ENCODE measurements around the gene BUD31.
"Not testable (repeated sequence)": the region's sequence is repeated elsewhere in the genome, so short reads cannot be mapped to it uniquely, and the experiment has no call there.

BUD31 gene

DNA sequence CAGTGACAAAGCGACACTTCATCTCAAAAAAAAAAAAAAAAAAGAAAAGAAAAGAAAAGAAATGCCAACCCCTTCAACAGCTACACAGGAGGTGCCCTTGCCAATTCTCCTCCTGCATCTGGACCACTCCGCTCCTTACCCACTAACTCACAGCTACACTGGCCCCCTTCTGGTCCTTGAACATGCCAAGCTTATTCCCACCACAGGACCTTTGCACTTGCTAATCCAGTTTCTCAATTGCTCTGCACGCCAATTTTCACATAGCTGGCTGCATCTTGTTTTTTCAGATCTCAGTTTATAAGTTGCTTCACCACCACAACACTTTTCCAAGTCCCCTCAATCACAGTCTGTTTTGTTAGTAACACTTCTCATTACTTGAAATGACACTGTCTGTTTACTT is 5.9 kb upstream of the BUD31 start:
- no peak for DNase-seq

DNA sequence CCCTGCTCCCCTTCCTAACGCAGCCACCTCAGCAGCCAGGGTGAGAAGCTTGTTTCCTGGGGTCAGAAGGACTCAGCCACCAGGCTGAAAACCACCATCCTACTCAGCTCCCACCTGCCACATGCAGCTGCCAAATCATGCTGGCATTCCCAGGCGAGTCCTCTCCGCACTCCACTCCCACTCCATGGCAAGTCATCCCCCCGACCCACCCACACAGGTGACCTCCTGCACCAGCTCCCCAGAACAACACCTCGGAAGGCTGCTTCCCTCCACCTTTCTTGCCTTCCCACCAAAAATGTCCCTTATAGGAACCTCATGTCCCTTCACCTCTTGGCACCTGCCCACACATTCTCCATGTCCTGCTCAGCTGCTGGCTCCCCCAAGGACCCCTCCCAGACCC is 5.0 kb upstream of the BUD31 start:
- DNase-seq: no peak

DNA sequence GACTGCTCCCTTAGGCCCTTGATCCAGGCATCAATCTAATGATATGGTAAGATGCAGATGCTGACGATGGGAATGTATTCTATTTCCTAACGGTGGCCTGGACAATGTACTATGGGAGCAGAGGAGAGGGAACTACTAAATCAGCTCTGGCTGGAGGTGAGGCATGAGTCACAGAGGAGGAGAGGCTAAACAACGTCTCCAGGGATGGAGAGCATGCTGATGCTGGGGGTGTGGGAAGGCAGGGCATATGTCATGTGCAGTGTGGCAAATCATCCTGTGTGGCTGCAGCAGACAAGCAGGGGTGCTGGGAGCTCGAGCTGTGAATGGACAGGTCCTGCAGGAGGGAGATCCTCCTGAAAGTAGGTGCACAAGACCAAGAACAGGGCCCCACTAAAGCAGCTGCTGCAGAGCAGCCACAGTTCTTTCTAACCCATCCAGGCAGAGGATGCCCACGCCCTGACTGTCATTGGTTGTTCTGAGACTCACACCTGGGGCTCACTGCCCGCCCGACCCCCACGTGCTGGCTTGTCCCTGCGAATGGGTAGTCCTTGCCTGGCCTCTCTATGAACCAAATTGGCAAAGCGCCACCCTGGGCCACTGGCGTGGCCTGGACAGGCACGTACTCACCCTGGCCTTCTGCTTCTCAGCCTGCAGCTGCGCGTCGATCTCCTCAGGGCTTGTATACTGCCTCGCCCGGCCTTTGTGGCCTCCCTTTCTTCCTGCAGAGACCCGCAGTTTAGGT is 4.4 kb upstream of the BUD31 start:
- DNase-seq: no peak

DNA sequence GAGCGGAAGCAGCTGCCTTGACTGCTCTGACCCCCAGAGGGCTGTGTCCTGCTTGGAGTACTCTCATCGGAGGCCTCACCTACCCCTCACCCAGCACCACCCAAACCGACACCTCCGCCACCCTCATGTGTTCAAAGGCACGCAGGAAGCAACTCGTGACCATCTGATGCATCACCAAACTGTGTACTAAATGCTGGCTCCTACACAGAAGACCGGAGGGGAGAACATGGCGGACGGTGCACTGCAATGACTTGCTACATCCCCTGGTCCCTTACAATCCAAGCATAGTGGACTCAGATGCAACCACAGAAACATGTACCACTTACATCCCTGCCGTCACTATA is 3.8 kb upstream of the BUD31 start:
- DNase-seq: no peak

DNA sequence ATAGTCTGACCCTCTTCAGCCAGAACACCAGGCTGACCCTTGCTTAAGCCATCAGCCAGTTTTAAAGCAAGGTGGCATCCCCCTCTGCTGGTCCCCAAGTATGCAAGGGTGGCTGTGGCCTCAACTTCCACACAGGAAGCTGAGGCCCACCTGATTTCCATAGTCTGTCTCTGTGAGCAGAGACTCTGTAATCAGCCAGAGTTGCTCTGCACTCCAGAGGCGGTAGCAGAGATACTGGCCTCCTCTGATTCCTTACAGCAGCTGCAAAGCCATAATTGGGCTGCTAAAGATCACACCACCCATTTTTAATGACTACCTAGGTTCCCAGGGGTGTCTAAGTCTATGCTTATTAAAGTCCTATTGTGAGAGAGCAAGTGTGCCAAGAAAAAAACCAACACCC is 2.2 kb upstream of the BUD31 start:
- no peak for DNase-seq

DNA sequence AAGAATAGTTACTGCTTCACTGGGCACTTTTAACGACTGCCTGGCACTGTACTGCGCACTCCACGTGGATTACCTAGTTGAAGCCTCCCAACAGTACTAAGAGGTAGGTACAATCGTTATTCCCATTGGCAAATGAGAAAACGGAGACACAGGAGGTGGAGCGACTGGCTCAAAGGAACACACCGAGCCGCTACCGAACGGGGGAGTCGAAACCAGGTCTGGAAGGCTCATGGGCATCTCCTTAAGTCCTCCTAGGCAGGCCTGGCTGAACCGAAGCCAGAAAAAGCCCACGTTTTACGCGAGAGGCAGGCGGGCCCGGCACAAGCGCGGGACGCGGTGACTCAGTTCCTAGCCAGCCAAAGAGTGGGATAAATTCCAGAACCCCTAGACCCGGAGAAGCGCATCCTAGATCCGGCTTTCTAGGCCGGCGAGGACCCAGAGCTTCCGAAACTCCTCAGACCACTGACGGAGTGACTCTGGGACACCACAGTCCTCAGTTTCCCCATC is 844 bp upstream of the BUD31 start:
- DNase-seq: peak; percentile 55

DNA sequence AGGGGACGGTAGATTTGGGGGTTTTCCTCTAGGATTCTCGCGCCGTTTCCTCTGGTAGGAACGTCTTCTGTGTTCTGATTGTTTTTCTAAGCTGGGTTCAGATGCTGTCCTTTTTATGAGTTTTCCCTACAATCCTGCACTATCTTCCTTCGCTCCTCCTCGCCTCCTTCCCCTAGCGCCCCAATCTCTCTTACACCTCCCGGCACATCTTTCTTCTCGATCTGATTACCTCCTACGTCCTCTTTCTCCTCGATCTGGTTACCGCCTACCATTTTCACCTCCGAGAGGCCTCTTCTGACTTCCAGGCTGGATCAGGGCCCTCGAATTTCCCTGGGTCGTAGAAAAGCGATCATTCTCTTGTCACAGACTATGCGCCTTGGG is 413 bp downstream of the BUD31 start:
- DNase-seq: peak; percentile 10

DNA sequence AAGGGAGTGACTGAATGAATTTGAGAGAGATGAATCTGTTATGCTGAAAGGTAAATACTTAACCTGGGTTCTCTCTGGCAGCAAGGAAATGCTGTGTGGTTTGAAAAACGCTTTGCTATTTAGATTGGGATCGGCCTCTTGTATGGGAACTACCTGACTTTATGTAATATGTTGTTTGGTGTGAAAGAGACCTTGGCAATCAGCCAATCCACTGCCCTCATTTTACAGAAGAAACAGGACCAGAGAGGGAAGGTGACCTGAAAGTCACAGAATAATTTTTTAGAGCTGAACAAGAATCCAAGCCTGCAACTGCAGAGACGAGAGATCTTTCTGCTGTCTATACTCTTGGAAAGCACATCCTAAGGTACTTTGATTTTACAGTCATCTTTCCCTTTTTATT is 1.0 kb downstream of the BUD31 start:
- DNase-seq: no peak

DNA sequence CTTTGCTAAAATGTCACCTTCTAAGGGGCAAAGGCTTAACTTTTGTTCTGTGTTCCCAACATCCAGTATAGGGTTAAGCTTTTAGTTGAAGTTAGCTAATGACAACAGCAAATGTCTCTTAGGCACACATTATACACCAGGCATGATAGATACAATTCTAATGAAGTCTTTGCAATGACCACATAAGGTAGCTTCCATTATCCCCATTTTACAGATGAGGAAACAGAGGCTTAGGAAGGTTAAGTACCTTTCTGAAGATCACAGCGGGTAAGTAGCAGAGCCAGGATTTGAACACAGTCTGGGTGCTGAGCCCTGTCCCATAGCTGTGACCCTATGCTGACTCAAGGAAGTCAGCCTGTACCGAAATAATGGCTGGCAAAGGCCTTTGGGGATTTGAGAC is 1.9 kb downstream of the BUD31 start:
- no peak for DNase-seq

DNA sequence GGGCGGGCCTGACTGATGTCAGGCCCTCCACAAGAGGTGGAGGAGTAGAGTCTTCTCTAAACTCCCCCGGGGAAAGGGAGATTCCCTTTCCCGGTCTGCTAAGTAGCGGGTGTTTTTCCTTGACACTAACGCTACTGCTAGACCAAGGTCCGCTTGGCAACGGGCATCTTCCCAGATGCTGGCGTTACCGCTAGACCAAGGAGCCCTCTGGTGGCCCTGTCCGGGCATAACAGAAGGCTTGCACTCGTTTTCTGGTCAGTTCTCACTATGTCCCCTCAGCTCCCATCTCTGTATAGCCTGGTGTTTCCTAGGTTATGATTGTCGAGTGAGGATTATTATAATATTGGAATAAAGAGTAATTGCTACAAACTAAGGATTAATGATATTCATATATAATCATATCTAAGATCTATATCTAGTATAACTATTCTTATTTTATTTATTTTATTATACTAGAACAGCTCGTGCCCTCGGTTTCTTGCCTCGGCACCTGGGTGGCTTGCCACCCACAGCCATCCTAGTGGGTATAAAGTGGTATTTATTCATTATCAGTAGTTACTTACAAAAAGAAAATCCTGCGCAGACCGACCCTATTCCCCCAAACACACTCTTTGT is 6.9 kb downstream of the BUD31 start:
- peak; percentile 39 for DNase-seq

DNA sequence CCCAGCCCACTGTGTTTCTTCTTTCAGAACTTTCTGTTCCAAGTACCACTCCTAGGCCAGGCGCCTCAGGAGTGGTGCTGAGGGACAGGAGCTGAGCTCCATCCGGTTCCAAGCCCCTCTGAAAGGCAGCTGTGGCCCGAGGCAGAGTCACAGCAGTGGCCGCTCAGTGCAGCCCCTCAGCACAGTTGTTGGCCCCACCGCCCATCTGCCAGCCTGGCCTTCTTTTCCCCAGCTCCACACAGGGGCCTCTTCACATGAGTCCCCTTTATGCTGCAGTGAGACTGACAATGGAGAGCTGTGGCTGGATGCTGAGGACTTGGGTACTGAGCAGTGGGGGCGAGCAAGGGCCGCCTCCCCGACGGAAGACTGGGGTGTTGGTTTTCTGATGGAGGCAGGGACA is 9.5 kb downstream of the BUD31 start:
- DNase-seq: no peak

DNA sequence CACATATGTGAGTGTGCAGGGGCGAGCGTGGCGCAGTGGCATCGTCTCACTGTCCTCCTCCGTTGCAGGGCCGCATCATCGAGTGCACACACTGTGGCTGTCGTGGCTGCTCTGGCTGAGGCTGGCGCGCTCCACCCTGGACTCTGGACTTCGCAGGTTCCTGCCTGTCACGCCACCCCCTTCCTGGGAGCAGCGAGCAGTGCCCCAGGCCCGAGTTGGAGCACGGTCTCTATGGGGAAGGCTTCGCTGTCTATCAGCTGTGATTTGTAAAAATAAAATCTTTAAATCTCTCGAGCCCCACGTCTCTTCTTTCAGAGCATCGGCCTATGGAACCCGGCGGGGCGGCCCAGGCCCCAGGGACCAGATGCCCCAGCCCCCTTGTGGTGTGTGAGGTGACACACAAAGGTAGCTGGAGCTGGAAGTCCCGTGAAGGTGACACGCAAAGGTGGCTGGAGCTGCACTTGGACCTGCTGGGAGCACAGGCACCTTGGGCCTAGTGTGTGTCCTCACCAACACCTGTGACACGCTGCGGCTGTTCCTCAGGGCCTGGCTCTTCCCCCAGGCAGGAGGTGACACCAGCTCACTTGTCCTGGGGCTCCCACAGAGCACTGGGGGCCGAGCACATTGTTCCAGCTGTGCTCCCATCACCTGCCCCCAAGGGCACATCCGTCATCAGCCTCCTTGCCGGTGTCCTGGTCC is 10.7 kb downstream of the BUD31 start:
- no peak for DNase-seq

DNA sequence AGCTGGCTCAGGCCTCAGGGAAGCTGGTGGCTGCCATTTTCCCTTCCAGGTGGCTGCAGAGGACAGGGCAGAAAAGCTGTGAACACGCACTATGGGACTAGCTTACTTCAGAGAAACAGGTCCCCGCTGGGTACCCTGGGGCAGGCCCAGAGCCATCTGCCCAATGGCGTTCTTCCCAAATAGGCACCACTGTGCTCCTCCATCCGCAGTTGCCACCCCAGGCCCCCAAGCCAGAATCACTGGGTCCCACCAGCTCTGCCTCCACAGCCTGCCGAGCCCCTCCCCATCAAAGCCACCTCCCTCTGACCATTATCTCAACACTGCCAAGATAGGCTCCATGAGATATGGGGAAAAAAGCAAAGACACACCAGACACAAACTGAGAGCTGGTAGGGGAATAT is 11.4 kb downstream of the BUD31 start:
- no peak for DNase-seq

DNA sequence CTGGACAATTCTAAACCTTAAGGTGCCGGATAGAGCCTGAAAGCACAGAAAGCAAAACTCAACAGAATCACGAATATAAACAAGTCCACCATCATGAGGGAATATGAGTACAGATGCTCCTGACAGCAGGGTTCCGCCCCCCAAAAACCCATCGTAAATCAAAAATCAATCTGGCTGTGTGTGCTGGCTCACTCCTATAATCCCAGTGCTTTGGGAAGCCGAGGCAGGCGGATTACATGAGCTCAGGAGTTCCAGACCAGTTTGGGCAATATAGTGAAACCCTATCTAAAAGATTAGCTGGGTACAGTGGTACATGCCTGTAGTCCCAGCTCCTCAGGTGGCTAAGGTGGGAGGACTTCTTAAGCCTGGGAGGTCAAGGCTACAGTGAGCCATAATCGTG is 12.2 kb downstream of the BUD31 start:
- DNase-seq: no peak

DNA sequence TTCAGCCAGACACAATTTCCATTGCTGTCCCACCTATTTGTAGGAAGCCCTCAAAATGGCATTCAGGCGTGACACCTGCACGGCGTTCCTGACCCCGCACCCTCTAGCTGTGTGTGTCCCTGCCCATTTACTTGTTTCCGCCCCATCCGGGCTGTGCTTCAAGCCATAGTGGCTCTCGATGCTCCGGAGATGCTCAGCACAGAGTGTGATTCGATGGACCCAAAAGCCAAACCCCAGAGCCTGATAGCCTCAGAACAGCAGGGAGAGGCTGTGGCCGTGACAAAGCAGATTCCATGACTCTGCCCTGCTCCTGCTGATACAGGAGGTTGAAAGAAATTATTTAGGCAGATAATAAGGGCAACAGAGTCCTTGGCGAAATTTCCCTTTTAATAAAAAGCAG is 13.4 kb downstream of the BUD31 start:
- DNase-seq: no peak

DNA sequence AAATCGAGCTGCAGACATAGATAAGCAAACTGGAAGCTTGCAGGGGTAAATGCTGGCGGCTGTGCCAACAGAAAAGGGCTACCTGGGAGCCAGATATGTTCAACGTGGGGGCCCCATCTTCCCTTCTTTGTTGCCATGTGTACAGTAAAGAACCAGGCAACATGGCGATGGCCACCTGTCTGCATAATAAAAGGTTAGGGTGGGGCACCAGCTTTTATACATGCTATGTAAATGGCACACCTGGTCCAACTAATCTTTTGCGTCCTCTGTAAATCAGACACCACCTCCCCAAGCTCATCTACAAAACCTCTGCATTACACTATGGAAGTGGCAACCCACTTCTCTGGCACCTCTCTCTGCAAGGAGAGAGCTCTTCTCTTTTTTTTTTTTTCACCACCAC is 13.9 kb downstream of the BUD31 start:
- no peak for DNase-seq

DNA sequence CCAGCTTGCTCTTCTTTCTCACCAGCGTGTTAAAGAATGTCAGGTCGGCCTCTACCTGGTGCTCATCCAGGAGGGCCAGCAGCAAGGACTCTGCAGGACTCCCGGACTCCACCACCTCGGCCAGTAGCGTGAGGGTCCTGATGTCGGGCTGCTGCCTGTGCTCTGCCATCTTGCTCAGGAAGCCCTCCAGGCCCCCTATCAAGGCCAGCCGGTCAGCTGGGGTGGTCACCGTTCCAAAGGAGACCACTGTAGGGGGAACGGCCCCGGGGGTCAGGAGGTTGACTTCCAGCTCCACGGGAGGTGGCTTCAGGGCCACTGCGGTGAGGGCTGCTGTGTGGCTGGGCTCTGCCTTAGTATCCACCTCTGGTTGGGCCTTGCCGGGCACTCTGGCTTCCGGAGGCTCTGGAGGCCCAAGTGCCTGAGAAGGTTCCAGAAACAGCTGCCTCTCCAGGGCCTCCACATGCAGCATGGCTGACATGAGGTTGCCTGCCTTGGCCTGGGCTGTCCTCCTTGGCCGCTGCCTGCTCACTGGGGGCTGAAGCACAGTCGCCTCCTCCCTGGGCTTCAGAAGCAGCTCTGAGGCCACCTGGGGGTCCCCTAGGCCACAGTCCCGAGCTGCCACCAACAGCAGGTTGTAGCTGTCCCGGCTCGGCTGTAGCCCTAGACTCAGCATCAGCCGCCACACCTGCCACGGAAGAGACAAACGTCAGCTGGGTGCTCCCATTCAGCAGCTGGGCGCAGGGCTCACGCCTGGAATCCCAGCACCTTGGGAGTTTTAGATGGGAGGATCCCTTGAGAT is 16.4 kb downstream of the BUD31 start:
- DNase-seq: no peak

DNA sequence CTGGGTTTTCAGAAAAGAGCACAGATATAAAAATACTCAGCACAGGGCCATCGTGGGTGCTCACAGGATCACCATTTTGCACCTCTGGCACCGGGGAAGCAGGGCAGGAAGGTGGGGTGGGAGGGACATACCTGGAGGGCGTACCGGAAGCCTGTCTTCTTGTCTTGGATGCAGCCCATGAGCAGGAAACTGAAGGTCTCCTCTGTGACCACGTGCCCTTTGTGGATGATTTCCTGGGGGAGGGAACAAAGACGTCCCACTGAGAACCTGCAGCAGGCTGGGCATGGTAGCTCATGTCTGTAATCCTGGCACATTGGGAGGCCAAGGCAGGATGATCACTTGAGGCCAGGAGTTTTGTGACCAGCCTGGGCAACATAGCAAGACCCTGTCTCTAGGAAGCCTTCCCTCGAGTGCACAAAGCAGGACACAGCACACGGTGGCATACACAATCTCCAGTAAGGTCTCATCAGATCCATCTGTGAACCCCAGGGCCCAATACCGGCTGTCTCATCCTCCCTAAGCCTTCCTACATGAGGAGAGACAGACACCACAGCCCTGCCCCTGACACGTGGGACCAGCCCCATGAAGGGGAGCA is 20.3 kb downstream of the BUD31 start:
- DNase-seq: no peak

DNA sequence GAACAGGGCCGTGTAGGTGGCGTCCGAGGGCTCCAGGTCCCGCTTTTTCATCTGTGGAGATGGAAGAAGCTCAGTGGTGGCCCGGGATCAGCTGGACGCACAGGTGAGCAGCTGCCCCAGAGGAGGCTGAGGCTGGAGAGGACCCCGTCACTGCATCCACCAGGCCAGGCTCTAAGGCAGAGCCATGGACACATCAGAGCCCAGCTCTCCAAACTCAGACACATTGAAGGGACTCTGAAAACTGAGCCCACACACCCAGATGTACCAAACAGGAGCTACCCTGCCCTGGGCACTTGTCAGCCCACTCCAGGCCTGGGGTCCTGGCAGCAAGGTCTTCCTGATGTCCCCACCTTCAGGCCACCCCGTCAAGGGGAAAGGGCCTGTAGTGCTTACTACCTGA is 21.0 kb downstream of the BUD31 start:
- DNase-seq: no peak

DNA sequence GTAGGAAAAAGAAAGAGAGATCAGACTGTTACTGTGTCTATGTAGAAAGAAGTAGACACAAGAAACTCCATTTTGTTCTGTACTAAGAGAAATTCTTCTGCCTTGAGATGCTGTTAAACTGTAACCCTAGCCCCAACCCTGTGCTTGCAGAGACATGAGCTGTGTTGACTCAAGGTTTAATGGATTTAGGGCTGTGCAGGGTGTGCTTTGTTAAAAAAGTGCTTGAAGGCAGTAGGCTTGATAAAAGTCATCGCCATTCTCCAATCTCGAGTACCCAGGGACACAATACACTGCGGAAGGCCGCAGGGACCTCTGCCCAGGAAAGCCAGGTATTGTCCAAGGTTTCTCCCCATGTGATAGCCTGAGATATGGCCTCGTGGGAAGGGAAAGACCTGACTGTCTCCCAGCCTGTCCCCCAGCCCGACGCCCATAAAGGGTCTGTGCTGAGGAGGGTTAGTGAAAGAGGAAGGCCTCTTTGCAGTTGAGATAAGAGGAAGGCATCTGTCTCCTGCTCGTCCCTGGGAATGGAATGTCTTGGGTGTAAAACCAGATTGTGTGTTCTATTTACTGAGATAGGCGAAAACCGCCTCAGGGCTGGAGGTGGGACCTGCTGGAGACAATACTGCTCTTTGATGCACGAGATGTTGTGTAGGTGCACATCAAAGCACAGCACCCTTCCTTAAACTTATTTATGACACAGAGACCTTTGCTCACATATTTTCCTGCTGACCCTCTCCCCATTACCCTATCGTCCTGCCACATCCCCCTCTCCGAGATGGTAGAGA is 23.2 kb downstream of the BUD31 start:
- DNase-seq: not testable (repeated sequence)

DNA sequence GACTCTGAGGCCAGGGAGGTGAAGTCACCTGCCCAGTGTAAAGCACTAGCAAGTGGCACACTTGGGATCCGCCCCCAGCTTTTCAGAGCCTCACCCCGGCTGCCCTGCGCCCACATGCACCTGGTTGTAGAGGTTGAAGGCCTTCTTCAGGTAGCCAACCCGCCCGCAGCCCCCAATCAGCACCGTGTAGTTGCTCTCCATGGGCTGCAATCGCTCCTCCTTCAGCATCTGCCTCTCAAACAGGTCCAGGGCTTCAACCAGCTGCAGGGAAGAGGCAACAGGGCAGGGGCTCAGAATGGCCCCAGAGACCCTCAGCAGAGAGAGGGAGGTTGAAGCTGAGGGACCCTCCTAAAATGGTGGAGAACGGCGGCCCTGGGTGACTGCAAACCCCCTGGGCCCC is 24.4 kb downstream of the BUD31 start:
- DNase-seq: no peak

DNA sequence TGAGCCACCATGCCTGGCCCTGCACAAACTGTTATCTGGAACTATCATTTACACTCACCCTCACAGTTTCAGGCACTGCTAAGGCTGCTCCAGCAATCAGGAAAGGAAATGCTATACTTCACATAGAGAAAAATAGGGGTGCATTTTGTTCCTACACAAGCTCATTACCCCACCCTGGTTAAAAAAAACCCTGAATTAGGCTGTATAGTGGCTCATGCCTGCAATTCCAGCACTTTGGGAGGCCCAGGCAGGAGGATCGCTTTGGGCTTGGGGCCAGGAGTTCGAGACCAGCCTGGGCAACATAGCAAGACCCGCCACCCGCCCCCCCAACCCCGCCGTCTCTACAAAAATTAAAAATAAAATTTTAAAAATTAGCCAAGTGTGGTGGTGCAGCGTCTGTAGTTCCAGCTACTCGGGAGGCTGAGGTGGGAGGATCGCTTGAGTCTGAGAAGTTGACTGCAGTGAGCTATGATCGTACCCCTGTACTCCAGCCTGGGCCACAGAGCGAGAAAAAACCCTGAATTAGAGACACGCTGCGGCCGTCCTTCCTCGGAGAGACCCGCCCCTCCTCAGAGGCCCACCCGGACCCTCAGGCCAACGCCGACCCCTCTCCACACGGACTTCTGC is 29.3 kb downstream of the BUD31 start:
- no peak for DNase-seq

Data from activated naive CD4-positive, alpha-beta T cell treated with Interleukin-2 at 50 U/mL for 16 hours (primary cell).